Islet of Langerhans (tissue), 1 donor: ENCODE results near the gene TAF6L.
"Not testable (repeated sequence)": the region's sequence is repeated elsewhere in the genome, so short reads cannot be mapped to it uniquely, and the experiment has no call there.

Source experiments
- FAIRE-seq: peaks from one replicate; lab custom pipeline; 2011; peaks lifted over from hg19 to GRCh38; lab: Jason Lieb, UNC

TAF6L gene

DNA sequence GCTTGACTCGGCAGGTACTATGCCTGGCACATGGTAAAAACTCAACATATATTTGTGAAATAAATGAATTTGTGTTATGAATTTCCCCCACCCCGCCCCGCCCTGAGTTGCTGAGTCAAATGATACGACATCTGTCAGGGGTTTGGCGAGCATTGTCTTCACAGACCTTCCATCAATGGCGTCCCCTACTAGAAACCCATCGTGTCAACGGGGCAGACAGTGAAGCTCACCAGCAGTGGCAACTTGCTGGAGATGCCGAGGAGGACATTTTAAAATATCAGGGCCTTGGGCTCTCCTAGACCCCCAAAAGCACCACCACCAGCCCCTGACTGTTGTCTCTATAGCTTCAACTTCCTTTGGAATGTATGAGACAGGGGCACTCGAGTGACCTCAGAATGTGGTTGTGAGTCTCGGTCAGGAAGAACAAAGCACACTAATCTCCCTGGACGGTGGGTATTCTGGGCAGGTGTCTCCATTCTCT, 34.8 kb downstream of the TAF6L start:
- no peak for FAIRE-seq

DNA sequence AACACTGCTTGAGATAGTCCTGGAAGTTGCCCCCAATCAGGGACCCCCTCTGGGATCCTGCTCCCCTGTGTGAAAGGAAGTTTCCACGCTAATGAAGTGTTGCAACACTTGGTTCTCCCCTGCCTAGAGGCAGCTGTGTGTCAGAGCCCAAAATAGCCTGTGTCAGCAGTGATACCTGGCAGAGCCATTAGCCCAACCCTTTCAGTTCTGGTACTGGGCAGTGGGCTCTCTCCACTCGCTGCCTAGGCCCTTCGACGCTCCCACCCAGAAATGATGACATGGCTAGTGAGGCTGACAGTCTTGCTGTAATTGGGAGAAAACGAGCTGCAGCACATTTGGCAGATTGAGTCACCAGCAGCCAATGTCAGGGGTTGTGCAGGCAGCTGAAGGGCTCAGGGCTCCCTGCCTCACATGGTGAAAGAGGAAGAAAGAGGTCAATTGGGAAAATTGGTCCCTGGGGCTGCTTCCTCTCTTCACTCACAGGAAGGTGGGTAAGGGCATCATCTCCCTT, 35.5 kb downstream of the TAF6L start:
- no peak for FAIRE-seq

DNA sequence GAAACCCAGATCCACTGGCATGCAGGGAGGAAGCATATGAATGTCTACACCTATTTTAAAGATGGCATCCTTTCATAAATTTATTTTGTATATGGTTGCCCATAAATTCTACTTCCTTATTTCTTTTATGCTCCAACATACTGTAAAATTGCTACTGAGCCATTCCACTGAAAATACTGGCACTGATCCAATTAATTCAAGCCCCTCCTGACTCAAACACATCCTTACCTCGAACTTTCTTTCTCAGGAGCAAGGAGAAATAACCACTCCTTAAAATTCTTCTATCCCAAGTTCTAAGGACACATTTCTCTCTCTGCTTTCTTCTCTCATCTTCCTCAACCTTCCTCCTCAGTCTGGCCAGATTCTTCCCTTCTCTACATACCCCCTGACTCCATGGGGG, 39.6 kb downstream of the TAF6L start:
- no peak for FAIRE-seq

DNA sequence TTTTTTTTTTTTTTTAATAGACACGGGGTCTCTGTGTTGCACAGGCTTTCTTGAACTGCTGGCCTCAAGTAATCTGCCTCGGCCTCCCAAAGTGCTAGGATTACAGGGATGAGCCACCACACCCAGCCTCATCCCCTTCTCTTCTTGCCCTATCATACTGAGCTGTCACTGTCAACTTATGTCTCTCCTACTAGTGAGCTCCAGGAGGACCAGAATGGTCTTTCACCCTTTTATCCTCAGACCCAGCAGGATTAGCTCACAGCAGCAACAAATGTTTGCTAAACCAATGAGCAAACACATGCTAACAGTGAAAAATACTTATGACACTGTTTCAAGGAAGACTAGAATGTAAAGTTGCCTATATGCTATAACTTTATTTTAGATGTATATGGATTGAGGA, 40.5 kb downstream of the TAF6L start:
- FAIRE-seq = no peak

DNA sequence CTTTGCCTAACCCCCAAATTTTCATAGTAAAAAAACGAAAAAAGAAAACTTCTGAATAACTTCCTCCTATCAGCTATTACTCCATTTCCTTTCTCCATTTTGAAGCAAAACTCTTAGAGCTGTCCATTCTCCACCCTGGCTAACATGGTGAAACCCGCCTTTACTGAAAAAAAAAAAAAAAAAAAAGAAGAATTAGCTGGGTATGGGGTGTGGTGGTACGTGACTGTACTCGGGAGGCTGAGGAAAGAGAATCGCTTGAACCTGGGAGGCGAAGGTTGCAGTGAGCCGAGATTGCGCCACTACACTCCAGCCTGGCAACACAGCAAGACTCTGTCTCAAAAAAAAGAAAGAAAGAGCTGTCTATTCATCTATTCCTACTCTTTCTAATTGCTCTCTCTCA, 45.4 kb downstream of the TAF6L start:
- no peak for FAIRE-seq

DNA sequence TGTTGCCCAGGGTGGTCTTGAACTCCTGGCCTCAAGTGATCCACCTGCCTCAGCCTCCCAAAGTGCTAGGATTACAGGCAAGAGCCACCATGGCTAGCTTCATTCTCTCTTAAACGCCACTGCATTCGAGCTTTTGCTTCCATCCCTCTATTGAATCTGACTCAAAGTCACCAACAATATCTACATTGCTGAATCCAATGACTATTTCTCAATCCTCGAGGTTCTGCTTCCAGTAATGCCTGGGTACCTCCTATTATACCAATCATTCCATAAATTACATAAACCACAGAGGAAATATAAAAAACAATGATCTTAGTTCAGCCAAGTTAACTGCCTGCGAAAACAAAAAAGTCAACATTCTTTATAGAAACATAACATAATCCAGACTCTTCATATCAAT, 45.9 kb downstream of the TAF6L start:
- FAIRE-seq = no peak

DNA sequence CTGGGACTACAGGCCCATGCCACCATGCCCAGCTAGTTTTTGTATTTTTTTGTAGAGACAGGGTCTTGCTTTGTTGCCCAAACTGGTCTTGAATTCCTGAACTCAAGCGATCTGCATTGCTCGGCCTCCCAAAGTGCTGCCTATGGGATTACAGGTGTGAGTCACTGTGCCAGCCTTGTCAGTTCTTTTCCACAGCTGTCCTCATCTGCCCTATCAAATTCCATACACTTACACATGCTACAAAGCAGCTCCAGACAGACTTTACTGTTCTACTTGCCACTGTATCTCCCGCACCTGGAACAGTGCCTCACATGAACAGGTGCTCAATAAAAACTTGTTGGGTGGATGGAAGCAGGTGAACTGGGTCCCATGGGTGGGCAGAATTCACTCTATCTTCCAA, 52.5 kb downstream of the TAF6L start:
- FAIRE-seq = no peak

DNA sequence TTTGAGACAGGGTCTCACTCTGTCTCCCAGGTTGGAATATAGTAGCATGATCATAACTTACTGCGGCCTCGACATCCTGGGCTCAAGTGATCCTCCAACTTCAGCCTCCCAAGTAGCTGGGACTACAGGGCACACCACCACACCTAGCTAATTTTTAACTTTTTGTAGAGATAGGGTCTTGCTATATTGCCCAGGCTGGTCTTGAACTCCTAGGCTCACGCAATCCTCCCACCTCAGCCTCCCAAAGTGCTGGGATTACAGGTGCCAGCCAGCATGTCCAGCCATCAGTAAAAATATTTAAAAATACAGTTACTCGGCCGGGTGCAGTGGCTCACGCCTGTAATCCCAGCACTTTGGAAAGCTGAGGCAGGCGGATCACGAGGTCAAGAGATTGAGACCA, 56.9 kb downstream of the TAF6L start:
- not testable (repeated sequence) for FAIRE-seq

DNA sequence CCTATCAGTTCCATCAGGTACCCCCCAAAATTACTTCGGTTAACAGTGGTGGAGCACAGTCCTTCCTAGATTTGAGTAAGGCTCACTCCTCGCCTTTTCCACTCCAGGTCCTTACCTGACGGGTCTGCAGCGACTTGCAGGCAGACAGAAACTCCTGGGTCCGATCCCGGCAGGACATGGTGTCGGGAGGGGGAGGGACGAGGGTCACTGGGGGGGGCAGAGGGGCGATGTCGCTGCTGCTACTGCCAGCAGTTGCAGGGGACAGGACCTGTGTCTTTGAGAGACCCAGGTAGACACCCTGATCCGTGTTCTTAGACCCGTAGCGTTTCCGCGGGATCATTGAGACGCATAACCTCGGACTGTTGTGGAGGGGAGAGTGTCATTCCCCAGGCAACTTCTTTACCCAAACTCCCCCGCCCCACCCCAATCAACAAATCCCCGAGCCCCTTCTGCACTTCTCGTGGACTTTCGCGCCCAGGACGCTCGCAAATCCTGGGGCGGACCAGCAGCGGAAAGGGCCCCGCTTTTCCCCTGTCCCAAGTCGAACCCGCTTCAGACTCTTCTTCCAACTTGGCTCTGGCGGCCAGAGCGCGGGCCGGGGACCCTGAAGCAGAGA, 59.8 kb downstream of the TAF6L start:
- no peak for FAIRE-seq

DNA sequence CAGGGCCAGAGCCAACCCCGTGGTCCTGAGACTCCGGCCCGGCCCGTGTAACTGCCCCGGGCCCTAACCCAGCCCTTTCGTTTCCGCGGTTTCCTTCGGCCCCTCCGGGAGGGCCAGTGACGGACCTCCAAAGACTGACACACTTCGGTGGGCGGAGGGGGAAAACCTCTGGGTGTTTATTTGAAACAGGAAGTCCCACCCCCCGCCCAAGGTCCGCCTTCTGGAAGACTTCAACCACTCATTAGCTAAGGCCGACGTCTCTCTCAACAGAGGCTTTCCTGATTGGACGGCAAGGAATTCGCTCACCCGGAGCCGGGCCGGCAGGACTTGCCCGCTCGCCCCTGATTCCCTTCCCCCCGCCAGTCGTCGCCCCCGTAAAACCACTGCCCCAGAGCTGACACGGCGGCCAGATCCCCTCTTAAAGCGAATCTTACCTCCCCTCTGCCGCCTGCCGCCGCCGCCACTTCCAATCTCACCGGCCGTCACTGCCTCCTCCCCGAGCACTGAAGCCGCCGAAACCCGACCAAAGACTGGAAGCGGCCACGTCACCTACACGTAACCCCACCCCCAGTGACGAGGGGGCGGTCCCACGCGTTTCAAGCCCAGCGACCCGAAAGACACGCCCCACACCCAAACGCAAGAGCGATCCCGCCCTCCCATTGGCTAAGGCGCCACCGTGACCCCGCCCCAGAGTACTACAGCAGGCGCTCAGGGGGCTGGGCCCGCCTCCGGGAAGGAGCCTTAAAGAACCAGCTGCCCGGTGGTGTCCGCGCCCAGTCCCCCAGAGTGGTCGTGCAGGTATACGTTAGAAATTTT, 60.5 kb downstream of the TAF6L start, which contains the start of gene STX5:
TSS of gene STX5 (minus strand) at position 532 of the 816 bp plus-strand sequence. CDS start 808 bp downstream, outside the sequence.
- FAIRE-seq = no peak

DNA sequence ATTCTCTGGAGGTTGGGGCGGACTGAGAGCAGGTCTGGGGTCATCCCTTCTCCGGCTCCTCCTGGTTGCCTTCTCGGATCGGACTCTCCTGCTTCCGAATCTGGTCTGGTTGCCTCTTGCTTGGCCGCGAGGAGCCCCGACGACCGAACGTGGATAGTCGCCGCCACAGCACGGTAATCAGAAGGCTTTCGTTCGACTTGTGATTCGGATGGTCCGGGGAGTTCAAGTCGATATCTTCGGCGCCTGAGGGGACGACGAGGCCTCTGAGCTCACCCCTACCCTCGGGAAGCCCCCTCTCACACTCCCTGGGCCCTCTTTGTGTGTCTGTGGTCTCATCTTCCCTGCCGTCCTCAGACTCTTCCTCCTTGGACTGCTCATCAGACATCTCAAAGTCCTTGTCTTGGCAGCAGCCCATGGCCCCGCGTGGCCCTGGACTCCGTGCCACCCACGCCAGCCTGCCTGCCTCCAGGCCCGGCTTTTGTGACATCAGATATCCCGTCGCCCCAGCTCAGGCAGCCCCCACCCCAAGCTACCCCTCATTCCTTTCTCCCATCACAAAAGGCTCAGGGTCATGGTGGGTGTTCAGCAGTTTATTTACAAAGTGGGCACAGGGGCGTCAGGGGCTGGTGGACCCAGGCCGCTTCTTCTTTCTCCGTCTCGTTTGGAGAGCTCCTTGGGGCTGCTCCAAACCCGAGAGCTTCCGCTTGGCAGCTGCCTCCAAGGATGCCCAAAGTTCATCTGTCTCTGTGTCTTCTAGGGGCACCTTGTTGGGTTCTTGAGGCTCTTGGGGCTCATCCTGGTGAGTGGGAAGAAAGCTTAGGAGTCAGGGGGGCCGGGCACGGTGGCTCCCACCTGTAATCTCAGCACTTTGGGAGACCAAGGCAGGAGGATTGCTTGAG, 61.4 kb downstream of the TAF6L start, which contains the start of gene TEX54:
TSS of gene TEX54 (minus strand) at position 506 of the 899 bp plus-strand sequence.
- FAIRE-seq = no peak

DNA sequence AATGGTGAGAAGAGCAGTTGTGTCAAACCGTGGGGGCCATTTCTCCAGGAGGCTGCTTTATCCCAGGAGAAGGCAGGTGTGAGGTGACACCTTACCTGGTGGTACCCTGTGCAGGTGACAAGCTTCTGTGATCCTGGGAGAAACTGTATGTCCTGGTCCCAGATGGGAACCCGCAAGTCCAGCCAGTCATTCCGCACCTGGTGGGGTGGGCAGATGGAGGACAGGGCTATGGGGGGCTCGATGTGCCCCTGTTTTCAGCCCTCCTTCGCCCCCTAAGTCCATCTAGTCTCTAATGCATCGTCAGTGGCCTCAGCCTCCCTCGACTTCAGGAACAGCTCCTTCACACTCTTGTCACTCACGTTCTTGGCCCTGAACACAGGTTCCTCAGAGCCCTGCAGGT, 64.1 kb downstream of the TAF6L start:
- FAIRE-seq = no peak
